BJ (cell line): ENCODE results near the gene HIVEP2. TPM values are rescaled to one million over a fixed set of nuclear protein-coding genes. Genes with fewer than 3 reads are reported as not detected.

Experiments
- CTCF ChIA-PET: fragments of 350-600 bp; formaldehyde crosslinking; extraction: SDS; loops from one replicate; lab custom pipeline; 2021; ENCODE audit warnings: antibody characterized with exemption, inconsistent platforms; lab: Yijun Ruan, JAX
- POLR2A ChIA-PET: fragments of 300-600 bp; sonication (Branson Sonifier 250); formaldehyde crosslinking; extraction: SDS; loops from one replicate; lab custom pipeline; 2021; ENCODE audit warnings: antibody characterized with exemption; lab: Charles Lee
- DNase-seq: peaks from one replicate; pipeline ENCODE4 v3.0.0-alpha.2; 2011; ENCODE audit warnings: low read depth
- H3K27me3 ChIP-seq: 2 replicates; pipeline ENCODE4 v1.6.0; 2011; ENCODE audit warnings: low read length; ENCODE audit not compliant: control insufficient read depth, insufficient read depth
- H3K36me3 ChIP-seq: 2 replicates; pipeline ENCODE4 v1.5.1; 2011; ENCODE audit warnings: low read length; ENCODE audit not compliant: control insufficient read depth, insufficient read depth
- H3K4me3 ChIP-seq: 2 replicates; pipeline ENCODE4 v1.5.1; 2011; ENCODE audit warnings: low read depth, mild to moderate bottlenecking, control low read depth, low read length
- polyA plus RNA-seq: library from polyadenylated mRNA; depleted of rRNA; stranded (reverse); fragments of >200 nt; gene quantifications from 2 replicates; pipeline ENCODE4 v1.2.3, GENCODE V29; 2011
- TF ChIP-seq, protein P1 (sequence below): IDR thresholded peaks from 2 replicates; pipeline ENCODE4 v1.5.1; 2011; ENCODE audit warnings: low read depth, mild to moderate bottlenecking, control low read depth, inconsistent platforms, low read length, moderate library complexity; ENCODE audit not compliant: insufficient read depth

The HIVEP2 gene
- polyA plus RNA-seq, 1 experiment: 3.7 TPM

DNA sequence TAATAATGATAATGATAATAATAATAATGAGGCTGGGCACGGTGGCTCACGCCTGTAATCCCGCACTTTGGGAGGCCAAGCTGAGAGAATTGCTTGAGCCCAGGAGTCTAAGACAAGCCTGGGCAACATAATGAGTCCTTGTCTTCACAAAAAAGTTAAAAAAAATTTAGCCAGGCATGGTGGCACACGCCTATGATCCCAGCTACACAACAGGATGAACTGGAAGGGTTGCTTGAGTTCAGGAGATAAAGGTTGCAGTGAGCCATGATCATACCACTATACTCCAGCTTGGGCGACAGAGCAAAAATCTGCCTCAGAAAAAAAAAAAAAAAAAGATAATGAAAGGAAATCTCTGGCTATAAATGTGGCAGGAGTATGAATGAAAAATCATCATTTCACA is 213.4 kb downstream of the HIVEP2 start:
- ChIA-PET POLR2A (no interaction called here), CTCF (no interaction called here)
- H3K36me3 ChIP-seq: no peaks in the 10 kb centered on the region
- no peaks in the 10 kb centered on the region for H3K27me3 ChIP-seq
- DNase-seq: no peak
- TF ChIP-seq, protein P1, sequence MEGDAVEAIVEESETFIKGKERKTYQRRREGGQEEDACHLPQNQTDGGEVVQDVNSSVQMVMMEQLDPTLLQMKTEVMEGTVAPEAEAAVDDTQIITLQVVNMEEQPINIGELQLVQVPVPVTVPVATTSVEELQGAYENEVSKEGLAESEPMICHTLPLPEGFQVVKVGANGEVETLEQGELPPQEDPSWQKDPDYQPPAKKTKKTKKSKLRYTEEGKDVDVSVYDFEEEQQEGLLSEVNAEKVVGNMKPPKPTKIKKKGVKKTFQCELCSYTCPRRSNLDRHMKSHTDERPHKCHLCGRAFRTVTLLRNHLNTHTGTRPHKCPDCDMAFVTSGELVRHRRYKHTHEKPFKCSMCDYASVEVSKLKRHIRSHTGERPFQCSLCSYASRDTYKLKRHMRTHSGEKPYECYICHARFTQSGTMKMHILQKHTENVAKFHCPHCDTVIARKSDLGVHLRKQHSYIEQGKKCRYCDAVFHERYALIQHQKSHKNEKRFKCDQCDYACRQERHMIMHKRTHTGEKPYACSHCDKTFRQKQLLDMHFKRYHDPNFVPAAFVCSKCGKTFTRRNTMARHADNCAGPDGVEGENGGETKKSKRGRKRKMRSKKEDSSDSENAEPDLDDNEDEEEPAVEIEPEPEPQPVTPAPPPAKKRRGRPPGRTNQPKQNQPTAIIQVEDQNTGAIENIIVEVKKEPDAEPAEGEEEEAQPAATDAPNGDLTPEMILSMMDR: no peak
- no peak overlapping the region for H3K4me3 ChIP-seq

DNA sequence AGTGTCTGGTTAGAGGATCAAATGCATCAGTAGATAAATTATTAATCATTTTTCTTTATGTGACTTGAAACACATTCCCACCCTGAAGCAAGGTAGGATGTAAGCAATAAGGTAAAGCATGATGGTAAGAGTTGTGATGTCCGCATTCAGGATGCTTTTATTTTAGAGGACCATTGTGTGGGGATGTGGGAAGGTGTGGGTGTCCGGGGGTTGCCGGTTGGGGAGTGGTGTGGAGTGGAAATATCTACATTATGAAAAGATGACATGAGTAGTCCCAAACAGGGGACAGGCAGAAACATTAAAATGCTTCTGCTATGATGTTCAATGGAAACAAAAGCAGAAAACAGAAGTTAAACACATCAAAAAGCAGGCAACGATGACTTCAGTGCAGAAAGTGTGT is 215.4 kb downstream of the HIVEP2 start:
- no peak for DNase-seq

DNA sequence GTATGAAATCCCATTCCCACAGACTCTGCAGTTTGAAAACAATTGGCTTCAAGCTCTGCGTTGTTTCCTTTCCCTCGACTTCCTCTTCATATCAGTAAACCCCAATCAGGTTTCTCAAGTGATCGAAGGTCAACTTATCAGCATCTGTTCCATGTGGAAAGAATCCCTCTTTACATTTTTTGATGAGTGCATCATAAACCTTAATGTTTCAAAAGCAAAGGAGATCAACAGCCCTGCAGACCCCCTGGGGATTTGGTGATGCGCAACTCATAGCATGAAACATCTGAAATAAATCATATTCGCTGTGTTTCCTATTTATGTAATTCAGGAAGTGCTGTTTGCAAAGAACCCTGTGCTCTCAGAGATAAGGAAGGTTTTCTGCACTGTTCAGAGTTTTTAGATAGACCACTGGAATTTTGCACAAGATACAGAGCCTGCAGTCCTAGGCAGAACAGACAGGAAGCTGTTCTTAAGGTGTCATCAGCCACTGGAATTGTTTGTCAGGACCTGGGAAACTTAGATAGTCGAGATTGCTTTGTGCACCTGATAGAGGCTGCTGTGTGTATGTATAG is 216.0 kb downstream of the HIVEP2 start:
- TF ChIP-seq, protein P1: no peak
- DNase-seq: no peak
- H3K4me3 ChIP-seq: no peak overlapping the region
- ChIA-PET POLR2A (no interaction called here), CTCF (interaction anchor here (0.6 to 1.0 kb wide), 2 partner anchors 18 to 21 kb away, joined by 3 read pairs; no protein-coding TSS in a partner anchor)
- H3K36me3 ChIP-seq: no peaks in the 10 kb centered on the region
- no peaks in the 10 kb centered on the region for H3K27me3 ChIP-seq

More for the DNA sequence above, 215.4 kb downstream of the HIVEP2 start:
- POLR2A ChIA-PET: no interaction called here
- TF ChIP-seq, protein P1: no peak
- no peak overlapping the region for H3K4me3 ChIP-seq
- H3K27me3 ChIP-seq: no peaks in the 10 kb centered on the region
- CTCF ChIA-PET: interaction anchor here (0.6 to 1.0 kb wide), 2 partner anchors 17 to 20 kb away, joined by 3 read pairs; no protein-coding TSS in a partner anchor
- H3K36me3 ChIP-seq: no peaks in the 10 kb centered on the region

DNA sequence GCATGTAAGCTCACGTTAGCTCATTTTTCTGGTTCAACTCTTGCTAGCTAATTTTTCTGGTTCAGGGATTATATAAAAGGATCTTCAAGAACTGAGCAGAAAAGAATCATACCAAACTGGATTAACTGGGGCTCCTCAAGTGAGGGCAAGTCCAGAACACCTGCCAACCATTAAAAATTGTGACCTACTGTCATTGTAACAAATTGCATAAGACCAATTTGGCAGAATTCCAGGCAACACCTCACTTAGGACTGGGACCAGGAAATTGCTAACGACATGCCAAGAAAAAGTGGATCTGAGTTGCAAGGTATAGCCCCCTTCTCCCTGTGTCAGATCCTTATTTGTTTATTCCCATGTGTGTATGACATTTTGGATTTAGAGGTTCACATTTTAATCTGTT is 216.6 kb downstream of the HIVEP2 start:
- Histone ChIP-seq H3K36me3 (no peaks in the 10 kb centered on the region), H3K4me3 (no peak overlapping the region), H3K27me3 (no peaks in the 10 kb centered on the region)
- CTCF ChIA-PET: no interaction called here
- POLR2A ChIA-PET: no interaction called here
- no peak for DNase-seq
- TF ChIP-seq, protein P1: no peak

DNA sequence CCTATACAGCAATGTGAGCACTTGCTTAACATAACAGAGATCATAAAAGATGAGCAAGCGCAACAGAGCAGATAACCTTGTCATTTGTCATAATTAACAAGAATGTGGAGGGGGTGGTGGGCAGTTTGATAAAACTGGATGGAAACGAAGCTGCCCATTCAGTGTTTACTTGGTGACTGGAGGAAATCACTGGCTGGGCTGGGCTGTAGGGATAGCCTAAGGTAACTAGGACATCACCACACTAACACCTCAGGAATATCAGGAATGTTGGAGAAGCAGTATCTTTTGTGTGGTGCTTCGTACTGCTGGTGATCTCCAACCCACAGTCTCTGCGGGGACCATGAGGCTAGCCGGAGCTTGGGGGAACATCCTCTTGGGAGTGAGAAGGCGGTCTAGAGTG is 218.4 kb downstream of the HIVEP2 start:
- DNase-seq: no peak
- TF ChIP-seq, protein P1: no peak
- Histone ChIP-seq H3K4me3 (no peak overlapping the region), H3K36me3 (no peaks in the 10 kb centered on the region), H3K27me3 (no peaks in the 10 kb centered on the region)
- CTCF ChIA-PET: interaction anchor here (0.6 to 1.1 kb wide), 3 partner anchors 11 to 24 kb away, joined by 3 read pairs; no protein-coding TSS in a partner anchor
- POLR2A ChIA-PET: no interaction called here
